RWPE2 (cell line): Measurements from ENCODE around the gene TNIP3.

ENCODE experiments used
- ATAC-seq: fragments of 200-7000 bp; cut with Tn5 transposase; 3 replicates; pipeline ENCODE4 v1.9.1; 2021; ENCODE audit warnings: low read depth
- DNase-seq: peaks from one replicate; pipeline ENCODE4 v3.0.0-alpha.2; 2020; ENCODE audit warnings: low spot score
- H3K27ac ChIP-seq: fragments of 450-650 bp; 2 replicates; pipeline ENCODE4 v1.5.1; 2017; ENCODE audit warnings: mild to moderate bottlenecking; ENCODE audit not compliant: poor library complexity, severe bottlenecking
- H3K27me3 ChIP-seq: fragments of 250-450 bp; sonication (Bioruptor Pico); 2 replicates; pipeline ENCODE4 v1.5.1; 2021; ENCODE audit warnings: mild to moderate bottlenecking, moderate library complexity; ENCODE audit not compliant: insufficient read depth, poor library complexity, severe bottlenecking
- H3K36me3 ChIP-seq: fragments of 250-450 bp; sonication (Bioruptor Pico); 2 replicates; pipeline ENCODE4 v1.5.1; 2020; ENCODE audit warnings: low read depth, mild to moderate bottlenecking, moderate library complexity
- H3K4me1 ChIP-seq: fragments of 250-450 bp; sonication (Bioruptor Pico); 2 replicates; pipeline ENCODE4 v1.5.1; 2021; ENCODE audit warnings: mild to moderate bottlenecking, moderate library complexity; ENCODE audit not compliant: insufficient read depth, poor library complexity, severe bottlenecking
- H3K4me3 ChIP-seq: fragments of 250-450 bp; sonication (Bioruptor Pico); 2 replicates; pipeline ENCODE4 v1.5.1; 2021; ENCODE audit warnings: mild to moderate bottlenecking, moderate library complexity; ENCODE audit not compliant: severe bottlenecking
- H3K9me3 ChIP-seq: fragments of 250-450 bp; sonication (Bioruptor Pico); 2 replicates; pipeline ENCODE4 v1.5.1; 2021; ENCODE audit warnings: mild to moderate bottlenecking, moderate library complexity; ENCODE audit not compliant: severe bottlenecking
- CTCF ChIP-seq: fragments of 450-650 bp; IDR thresholded peaks from one replicate; pipeline ENCODE4 v1.5.1; 2017; ENCODE audit warnings: mild to moderate bottlenecking, moderate library complexity; ENCODE audit not compliant: poor library complexity, severe bottlenecking

TNIP3 gene

GRCh38 chr4:121185960-121186359 lies 21.8 kb upstream of the TNIP3 start:
- no peak for DNase-seq
- no peaks in the 10 kb centered on the region for H3K27me3 ChIP-seq
- H3K36me3 ChIP-seq, result no peaks in the 10 kb centered on the region
- no peak overlapping the region for H3K4me3 ChIP-seq
- no peak for ATAC-seq
- no peak for TF ChIP-seq CTCF
- no peaks in the 10 kb centered on the region for H3K9me3 ChIP-seq
- no peak overlapping the region for H3K27ac ChIP-seq
- no peaks in the 10 kb centered on the region for H3K4me1 ChIP-seq

DNA sequence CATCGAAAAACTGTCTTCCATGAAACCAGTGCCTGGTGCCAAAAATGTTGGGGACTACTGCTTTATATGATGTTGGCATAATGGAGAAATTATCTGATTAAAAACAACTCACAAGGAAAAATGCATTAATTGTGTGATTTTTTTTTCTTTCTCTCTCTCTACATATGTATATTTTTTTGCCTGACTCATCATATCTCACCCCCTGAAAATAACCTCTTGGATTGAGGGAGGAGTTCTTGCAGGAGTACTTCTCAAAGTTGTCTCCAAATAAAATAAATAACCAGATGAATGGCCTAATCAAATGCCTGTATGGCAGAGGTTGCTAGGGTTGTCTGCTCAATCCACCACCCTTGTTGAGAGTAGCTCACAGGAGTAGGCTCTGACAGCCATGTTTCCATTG lies 19.9 kb upstream of the TNIP3 start:
- H3K4me1 ChIP-seq, result no peaks in the 10 kb centered on the region
- no peaks in the 10 kb centered on the region for H3K27me3 ChIP-seq
- no peaks in the 10 kb centered on the region for H3K36me3 ChIP-seq
- TF ChIP-seq CTCF, result no peak
- no peak overlapping the region for H3K27ac ChIP-seq
- H3K9me3 ChIP-seq, result no peaks in the 10 kb centered on the region
- no peak overlapping the region for H3K4me3 ChIP-seq
- ATAC-seq (no peak), DNase-seq (no peak)

GRCh38 chr4:121183361-121183760 lies 19.2 kb upstream of the TNIP3 start:
- Histone ChIP-seq H3K4me3 (no peak overlapping the region), H3K27ac (no peak overlapping the region), H3K27me3 (no peaks in the 10 kb centered on the region), H3K4me1 (no peaks in the 10 kb centered on the region), H3K36me3 (no peaks in the 10 kb centered on the region), H3K9me3 (no peaks in the 10 kb centered on the region)
- ATAC-seq, result no peak
- no peak for DNase-seq
- no peak for TF ChIP-seq CTCF

- no peak overlapping the region for H3K27ac ChIP-seq
- ATAC-seq (peak; percentile 45; the same call in 2 of the 3 replicates), DNase-seq (no peak)
- no peak for TF ChIP-seq CTCF
- H3K4me1 ChIP-seq, result no peaks in the 10 kb centered on the region
- H3K27me3 ChIP-seq, result no peaks in the 10 kb centered on the region
- no peaks in the 10 kb centered on the region for H3K36me3 ChIP-seq
- H3K9me3 ChIP-seq, result no peaks in the 10 kb centered on the region
- H3K4me3 ChIP-seq, result no peak overlapping the region
Measured at GRCh38 chr4:121182296-121182695, 18.2 kb upstream of the TNIP3 start.

GRCh38 chr4:121181493-121181892 lies 17.4 kb upstream of the TNIP3 start:
- TF ChIP-seq CTCF, result no peak
- Histone ChIP-seq H3K4me3 (no peak overlapping the region), H3K9me3 (no peaks in the 10 kb centered on the region), H3K4me1 (no peaks in the 10 kb centered on the region), H3K27me3 (no peaks in the 10 kb centered on the region), H3K36me3 (no peaks in the 10 kb centered on the region), H3K27ac (no peak overlapping the region)
- ATAC-seq (no peak), DNase-seq (no peak)
